ENCODE data around the gene HCN2.

Gene HCN2

DNA sequence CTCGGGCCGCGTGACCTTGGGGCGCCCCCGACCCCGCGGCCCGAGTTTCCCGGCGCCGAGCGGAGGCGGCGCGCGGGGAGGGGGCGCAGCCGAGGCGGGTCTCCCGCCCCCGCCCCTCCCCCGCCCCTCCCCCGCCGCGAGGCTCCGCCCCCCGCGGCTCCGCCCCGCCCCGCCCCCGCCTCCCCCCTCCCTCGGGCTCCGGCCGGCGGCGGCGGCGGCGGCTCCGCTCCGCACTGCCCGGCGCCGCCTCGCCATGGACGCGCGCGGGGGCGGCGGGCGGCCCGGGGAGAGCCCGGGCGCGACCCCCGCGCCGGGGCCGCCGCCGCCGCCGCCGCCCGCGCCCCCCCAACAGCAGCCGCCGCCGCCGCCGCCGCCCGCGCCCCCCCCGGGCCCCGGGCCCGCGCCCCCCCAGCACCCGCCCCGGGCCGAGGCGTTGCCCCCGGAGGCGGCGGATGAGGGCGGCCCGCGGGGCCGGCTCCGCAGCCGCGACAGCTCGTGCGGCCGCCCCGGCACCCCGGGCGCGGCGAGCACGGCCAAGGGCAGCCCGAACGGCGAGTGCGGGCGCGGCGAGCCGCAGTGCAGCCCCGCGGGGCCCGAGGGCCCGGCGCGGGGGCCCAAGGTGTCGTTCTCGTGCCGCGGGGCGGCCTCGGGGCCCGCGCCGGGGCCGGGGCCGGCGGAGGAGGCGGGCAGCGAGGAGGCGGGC is at the start of gene HCN2:
Gene HCN2, plus strand, starts transcription at position 189 of the 703 bp plus-strand sequence. Its CDS starts 65 bp downstream, at position 254.
- H3K4me3 Mint-ChIP-seq = peak within 1 kb of the TSS; percentile 7
- no peak for ATAC-seq
- no peaks in the 10 kb centered on the region for H3K36me3 Mint-ChIP-seq

DNA sequence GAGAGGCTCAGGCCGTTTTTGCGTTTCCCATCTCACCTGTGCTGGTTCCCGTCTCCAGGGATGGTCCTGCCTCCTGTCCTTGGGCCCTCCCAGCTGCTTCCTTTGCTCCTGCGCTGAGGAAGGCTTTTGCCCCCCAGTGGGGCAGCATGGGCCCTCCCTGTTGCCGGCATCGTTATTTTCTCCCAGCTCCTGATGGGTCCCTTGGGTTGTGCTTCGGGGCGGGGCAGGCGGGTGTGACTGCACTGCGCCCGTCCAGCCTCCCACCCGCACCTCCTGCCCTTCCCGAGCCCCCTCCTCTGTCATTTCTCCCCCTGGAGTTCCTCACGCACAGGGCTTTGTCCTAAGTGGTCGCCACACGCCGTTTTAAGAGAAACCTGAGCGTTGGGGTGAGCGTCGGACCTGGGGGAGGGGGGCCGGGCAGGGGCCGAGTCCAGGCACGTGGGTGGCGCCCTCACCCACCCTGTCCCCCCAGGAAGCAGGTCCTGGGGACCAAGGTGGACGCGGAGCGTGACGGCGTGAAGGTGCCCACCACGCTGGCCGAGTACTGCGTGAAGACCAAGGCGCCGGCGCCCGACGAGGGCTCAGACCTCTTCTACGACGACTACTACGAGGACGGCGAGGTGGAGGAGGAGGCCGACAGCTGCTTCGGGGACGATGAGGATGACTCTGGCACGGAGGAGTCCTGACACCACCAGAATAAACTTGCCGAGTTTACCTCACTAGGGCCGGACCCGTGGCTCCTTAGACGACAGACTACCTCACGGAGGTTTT is 48.6 kb upstream of the HCN2 start:
- no peak overlapping the region for H3K27ac Mint-ChIP-seq
- H3K9me3 Mint-ChIP-seq = no peaks in the 10 kb centered on the region
- no peak overlapping the region for H3K4me3 Mint-ChIP-seq
- peaks cover 24% of the 10 kb centered on the region for H3K36me3 Mint-ChIP-seq
- H3K27me3 Mint-ChIP-seq = peaks cover 6% of the 10 kb centered on the region
- no peak for ATAC-seq
- H3K4me1 Mint-ChIP-seq = peaks cover 12% of the 10 kb centered on the region

More for the DNA sequence above, at the start of gene HCN2:
- Mint-ChIP-seq H3K9me3 (no peaks in the 10 kb centered on the region), H3K4me1 (peaks cover 14% of the 10 kb centered on the region), H3K27me3 (peaks cover 64% of the 10 kb centered on the region), H3K27ac (no peak within 1 kb of the TSS)

GRCh38 chr19:541699-542098 is 48.0 kb upstream of the HCN2 start:
- Mint-ChIP-seq H3K36me3 (peaks cover 24% of the 10 kb centered on the region), H3K4me1 (peaks cover 12% of the 10 kb centered on the region), H3K4me3 (no peak overlapping the region), H3K9me3 (no peaks in the 10 kb centered on the region), H3K27ac (no peak overlapping the region), H3K27me3 (peaks cover 6% of the 10 kb centered on the region)
- ATAC-seq = peak; percentile 22

DNA sequence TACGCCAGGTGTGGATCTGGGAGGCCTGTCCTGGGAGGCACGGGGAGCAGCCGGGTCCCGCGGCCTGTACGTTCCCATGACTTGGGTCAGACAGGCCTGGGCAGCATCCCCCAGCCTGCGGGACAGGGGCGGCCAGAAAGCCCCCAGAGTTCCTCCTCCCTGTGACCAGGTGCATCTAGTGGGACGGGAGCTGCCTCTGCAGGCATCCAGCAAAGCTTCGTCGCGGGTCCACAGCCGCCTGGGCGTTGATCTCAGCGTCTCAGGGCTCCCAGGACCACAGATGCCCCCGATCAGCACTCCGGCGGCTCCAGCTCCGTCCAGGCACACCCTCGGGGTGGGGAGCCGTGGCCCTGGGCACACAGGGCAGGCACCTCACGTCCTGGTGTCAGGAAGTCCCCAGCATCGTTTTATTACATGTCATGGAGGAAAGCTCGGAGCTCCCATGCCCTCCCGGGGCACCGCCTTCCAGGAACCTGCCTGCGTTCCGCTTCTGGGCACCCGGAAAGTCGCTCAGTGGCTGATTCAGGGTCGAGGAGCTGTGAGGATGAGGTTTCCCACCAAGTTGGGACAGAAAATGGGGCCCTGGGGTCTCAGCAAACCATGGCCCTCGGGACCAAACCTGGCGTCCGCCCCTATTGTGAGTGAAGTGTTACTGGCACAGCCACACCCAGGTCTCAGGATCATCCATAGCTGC is 47.4 kb upstream of the HCN2 start:
- Mint-ChIP-seq H3K36me3 (peaks cover 24% of the 10 kb centered on the region), H3K4me1 (peaks cover 12% of the 10 kb centered on the region), H3K27ac (no peak overlapping the region), H3K27me3 (peaks cover 6% of the 10 kb centered on the region), H3K9me3 (no peaks in the 10 kb centered on the region), H3K4me3 (no peak overlapping the region)
- ATAC-seq = no peak

GRCh38 chr19:543910-544608 is 45.6 kb upstream of the HCN2 start, which contains the start of gene GZMM:
Gene GZMM, plus strand, starts transcription at chr19:544053. Its CDS starts 19 bp downstream, at chr19:544072.
- peaks cover 17% of the 10 kb centered on the region for H3K27me3 Mint-ChIP-seq
- peak; percentile 4 for ATAC-seq
- H3K9me3 Mint-ChIP-seq = no peaks in the 10 kb centered on the region
- H3K4me3 Mint-ChIP-seq = no peak within 1 kb of the TSS
- no peak within 1 kb of the TSS for H3K27ac Mint-ChIP-seq
- H3K4me1 Mint-ChIP-seq = peaks cover 12% of the 10 kb centered on the region
- H3K36me3 Mint-ChIP-seq = peaks cover 12% of the 10 kb centered on the region

DNA sequence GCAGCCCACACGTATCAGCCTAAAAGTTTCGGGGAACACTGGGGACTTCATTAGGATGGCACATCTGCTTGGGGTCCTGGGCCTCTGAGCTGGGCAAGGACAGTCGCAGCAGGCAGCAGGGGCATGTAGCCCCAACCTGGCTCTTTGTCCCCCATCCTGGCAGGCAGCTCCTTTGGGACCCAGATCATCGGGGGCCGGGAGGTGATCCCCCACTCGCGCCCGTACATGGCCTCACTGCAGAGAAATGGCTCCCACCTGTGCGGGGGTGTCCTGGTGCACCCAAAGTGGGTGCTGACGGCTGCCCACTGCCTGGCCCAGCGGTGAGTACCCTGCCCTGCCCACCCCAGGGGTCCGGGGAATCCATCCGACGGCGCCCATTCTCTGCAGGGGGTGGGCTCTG is 42.6 kb upstream of the HCN2 start:
- peaks cover 27% of the 10 kb centered on the region for H3K27me3 Mint-ChIP-seq
- H3K36me3 Mint-ChIP-seq = peaks cover 5% of the 10 kb centered on the region

GRCh38 chr19:547836-548720 is 41.6 kb upstream of the HCN2 start:
- H3K4me3 Mint-ChIP-seq = no peak overlapping the region
- H3K9me3 Mint-ChIP-seq = no peaks in the 10 kb centered on the region
- ATAC-seq = peak; percentile 31
- H3K27me3 Mint-ChIP-seq = peaks cover 37% of the 10 kb centered on the region
- H3K27ac Mint-ChIP-seq = no peak overlapping the region
- peaks cover 12% of the 10 kb centered on the region for H3K4me1 Mint-ChIP-seq
- H3K36me3 Mint-ChIP-seq = peaks cover 4% of the 10 kb centered on the region

More for the DNA sequence above, 42.6 kb upstream of the HCN2 start:
- no peak overlapping the region for H3K27ac Mint-ChIP-seq
- no peaks in the 10 kb centered on the region for H3K9me3 Mint-ChIP-seq
- H3K4me3 Mint-ChIP-seq = no peak overlapping the region
- H3K4me1 Mint-ChIP-seq = peaks cover 12% of the 10 kb centered on the region
- ATAC-seq = no peak

- ATAC-seq = peak; percentile 17
- Mint-ChIP-seq H3K27ac (no peak overlapping the region), H3K36me3 (no peaks in the 10 kb centered on the region), H3K27me3 (peaks cover 41% of the 10 kb centered on the region), H3K4me1 (peaks cover 2% of the 10 kb centered on the region), H3K9me3 (no peaks in the 10 kb centered on the region), H3K4me3 (no peak overlapping the region)
Measured at GRCh38 chr19:548886-549830, 40.5 kb upstream of the HCN2 start.

- Mint-ChIP-seq H3K27ac (no peak overlapping the region), H3K27me3 (peaks cover 42% of the 10 kb centered on the region), H3K9me3 (no peaks in the 10 kb centered on the region), H3K4me1 (no peaks in the 10 kb centered on the region), H3K36me3 (no peaks in the 10 kb centered on the region), H3K4me3 (no peak overlapping the region)
- ATAC-seq = no peak
Measured at GRCh38 chr19:554817-555216, 34.9 kb upstream of the HCN2 start.

DNA sequence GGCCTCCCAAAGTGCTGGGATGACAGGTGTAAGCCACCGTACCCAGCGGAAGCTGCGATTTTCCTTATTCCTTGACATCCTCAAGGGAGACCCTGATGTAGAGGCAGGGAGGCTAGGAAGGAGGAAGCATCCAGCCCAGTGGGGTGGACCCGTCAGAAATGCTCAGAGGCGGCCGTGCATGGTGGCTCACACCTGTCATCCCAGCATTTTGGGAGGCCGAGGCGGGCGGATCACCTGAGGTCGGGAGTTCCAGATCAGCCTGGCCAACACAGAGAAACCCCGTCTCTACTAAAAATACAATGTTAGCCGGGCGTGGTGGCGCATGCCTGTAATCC is 34.2 kb upstream of the HCN2 start:
- Mint-ChIP-seq H3K27me3 (peaks cover 46% of the 10 kb centered on the region), H3K27ac (no peak overlapping the region), H3K9me3 (no peaks in the 10 kb centered on the region), H3K36me3 (no peaks in the 10 kb centered on the region), H3K4me1 (no peaks in the 10 kb centered on the region), H3K4me3 (no peak overlapping the region)
- ATAC-seq = no peak

GRCh38 chr19:556611-557382 is 32.9 kb upstream of the HCN2 start:
- no peak for ATAC-seq
- Mint-ChIP-seq H3K27me3 (peaks cover 39% of the 10 kb centered on the region), H3K9me3 (no peaks in the 10 kb centered on the region), H3K27ac (no peak overlapping the region), H3K36me3 (no peaks in the 10 kb centered on the region), H3K4me3 (no peak overlapping the region), H3K4me1 (no peaks in the 10 kb centered on the region)

- Mint-ChIP-seq H3K27me3 (peaks cover 21% of the 10 kb centered on the region), H3K4me3 (no peak overlapping the region), H3K27ac (no peak overlapping the region), H3K4me1 (no peaks in the 10 kb centered on the region), H3K36me3 (no peaks in the 10 kb centered on the region), H3K9me3 (no peaks in the 10 kb centered on the region)
- ATAC-seq = no peak
Measured at GRCh38 chr19:558770-559439, 30.8 kb upstream of the HCN2 start.

Data from stimulated activated memory B cell treated with anti-CD40 and anti-IgM and Interleukin-4, amounts not matched to agents 10 μg/mL and 1 μg/mL and 100 μg/mL, for 72 hours (primary cell).